Right lobe of liver (tissue), 4 donors: ENCODE measurements around the gene MDFIC2.
"Not testable (repeated sequence)": the region's sequence is repeated elsewhere in the genome, so short reads cannot be mapped to it uniquely, and the experiment has no call there.

Experiments
- POLR2A ChIP-seq: fragments of 450-650 bp; IDR thresholded peaks from one replicate; pipeline ENCODE4 v1.6.1; 2017; ENCODE audit warnings: antibody characterized with exemption, mild to moderate bottlenecking
- TF ChIP-seq, protein P1 (sequence below), 4 donors: fragments of 200-600 bp in 3 of 4; fragments of 450-650 bp in 1 of 4; IDR thresholded peaks; one replicate each; pipeline versions ENCODE4 v1.5.1 to v1.8.0; 2016 to 2022; ENCODE audit warnings: antibody characterized with exemption in 4 of 4, mild to moderate bottlenecking in 2 of 4
- donor health status: DM: no; HTN: no; CAD: no.
- donor health status: DM: no; HTN: no; CAD: no.
- donor health status: DM: no; HTN: yes; CAD: no.

DNA sequence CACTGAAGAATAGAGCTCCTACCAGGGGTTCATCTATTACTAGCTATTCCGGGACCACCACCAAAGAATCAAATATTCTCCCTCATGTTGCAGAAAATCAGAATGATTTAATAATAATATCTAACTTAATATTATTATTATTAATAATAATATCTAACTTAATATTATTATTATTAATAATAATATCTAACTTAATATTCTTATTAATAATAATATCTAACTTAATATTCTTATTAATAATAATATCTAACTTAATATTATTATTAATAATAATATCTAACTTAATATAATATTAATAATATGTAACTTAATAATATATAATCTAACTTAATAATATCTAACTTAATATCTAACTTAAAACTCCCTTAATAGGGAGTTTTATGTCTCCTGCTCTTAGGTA lies 24.4 kb upstream of the MDFIC2 start:
- TF ChIP-seq, protein P1, sequence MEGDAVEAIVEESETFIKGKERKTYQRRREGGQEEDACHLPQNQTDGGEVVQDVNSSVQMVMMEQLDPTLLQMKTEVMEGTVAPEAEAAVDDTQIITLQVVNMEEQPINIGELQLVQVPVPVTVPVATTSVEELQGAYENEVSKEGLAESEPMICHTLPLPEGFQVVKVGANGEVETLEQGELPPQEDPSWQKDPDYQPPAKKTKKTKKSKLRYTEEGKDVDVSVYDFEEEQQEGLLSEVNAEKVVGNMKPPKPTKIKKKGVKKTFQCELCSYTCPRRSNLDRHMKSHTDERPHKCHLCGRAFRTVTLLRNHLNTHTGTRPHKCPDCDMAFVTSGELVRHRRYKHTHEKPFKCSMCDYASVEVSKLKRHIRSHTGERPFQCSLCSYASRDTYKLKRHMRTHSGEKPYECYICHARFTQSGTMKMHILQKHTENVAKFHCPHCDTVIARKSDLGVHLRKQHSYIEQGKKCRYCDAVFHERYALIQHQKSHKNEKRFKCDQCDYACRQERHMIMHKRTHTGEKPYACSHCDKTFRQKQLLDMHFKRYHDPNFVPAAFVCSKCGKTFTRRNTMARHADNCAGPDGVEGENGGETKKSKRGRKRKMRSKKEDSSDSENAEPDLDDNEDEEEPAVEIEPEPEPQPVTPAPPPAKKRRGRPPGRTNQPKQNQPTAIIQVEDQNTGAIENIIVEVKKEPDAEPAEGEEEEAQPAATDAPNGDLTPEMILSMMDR (IDR thresholded peaks at IDR 0.05), result not testable (repeated sequence)
- not testable (repeated sequence) for TF ChIP-seq POLR2A
